GM12874 (cell line): ENCODE results near the gene GPATCH1.

ENCODE experiments used
- CTCF ChIP-seq: IDR thresholded peaks from 2 replicates; pipeline ENCODE4 v1.5.1; 2011; ENCODE audit warnings: low read depth, mild to moderate bottlenecking, control low read depth, low read length, moderate library complexity; ENCODE audit not compliant: insufficient read depth

GPATCH1 gene

DNA sequence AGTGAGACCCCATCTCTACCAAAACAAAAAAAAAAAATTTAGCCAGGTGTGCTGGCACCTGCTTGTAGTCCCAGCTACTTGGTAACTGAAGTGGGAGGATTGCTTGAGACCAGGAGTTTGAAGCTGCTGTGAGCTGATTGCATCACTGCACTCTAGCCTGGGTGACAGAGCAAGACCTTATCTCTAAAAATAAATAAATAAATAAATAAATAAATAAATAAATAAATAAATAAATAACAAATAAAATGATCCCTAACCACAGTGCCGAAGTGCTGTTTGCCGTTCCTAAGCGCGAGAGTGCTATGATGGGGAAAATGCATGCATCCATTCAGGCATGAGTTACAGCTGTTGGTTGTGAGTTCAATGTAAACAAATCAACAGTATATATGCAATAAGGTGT, 78.2 kb downstream of the GPATCH1 start:
- TF ChIP-seq CTCF: no peak

DNA sequence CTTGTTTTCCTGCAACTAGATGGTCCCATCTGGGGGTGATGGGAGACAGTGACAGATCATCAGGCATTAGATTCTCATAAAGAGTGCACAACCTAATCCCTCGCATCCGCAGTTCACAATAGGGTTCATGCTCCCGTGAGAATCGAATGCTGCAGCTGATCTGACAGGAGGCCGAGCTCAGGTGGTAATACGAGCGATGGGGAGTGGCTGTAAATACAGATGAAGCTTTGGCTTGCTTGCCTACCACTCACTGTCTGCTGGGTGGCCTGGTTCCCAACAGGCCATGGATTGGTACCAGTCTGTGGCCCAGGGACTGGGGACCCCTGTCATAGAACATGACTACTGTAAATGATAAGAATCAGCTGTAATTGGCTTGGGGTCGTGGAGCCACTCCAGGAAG, 78.9 kb downstream of the GPATCH1 start:
- no peak for TF ChIP-seq CTCF

DNA sequence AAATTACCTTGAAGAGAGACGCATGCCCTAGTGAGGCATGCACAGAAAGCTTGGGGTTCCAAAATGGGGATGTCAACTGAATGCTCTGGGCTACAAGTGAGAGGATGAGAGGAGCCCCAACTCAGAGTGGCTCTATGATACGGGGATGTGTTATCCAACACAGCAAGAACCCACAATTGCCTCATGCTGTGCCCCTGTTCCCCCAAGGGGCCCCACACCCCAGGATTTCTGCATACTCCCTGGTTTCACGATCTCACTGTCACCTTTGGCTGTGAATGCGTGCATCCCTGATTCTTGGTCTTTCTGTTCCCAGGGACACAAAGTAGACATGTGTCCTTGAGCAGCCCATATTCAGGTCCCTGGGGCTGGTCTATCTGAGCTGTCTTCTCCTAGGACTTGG, 80.2 kb downstream of the GPATCH1 start:
- TF ChIP-seq CTCF: no peak

GRCh38 chr19:33163481-33163880, 82.5 kb downstream of the GPATCH1 start:
- TF ChIP-seq CTCF: no peak

- no peak for TF ChIP-seq CTCF
These were observed 86.5 kb downstream of the GPATCH1 start for GRCh38 chr19:33167438-33167837.

DNA sequence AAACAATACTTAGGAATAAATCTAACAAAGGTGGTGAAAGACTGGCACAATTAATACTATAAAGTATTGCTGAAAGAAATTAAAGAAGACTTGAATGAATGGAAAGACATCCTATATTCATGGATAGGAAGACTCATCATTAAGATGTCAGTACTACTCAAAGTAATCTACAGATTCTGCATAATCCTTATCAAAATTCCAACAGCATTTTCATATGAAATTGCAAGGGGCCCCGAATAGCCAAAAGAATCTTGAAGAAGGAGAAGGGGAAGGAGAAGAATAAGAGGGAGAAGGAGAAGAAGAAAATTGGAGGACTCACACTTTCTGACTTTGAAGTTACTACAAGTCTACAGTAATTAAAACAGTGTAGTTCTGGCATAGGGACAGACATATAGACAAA, 87.5 kb downstream of the GPATCH1 start:
- TF ChIP-seq CTCF: no peak

- no peak for TF ChIP-seq CTCF
These were observed 90.3 kb downstream of the GPATCH1 start for GRCh38 chr19:33171222-33171795.
